ENCODE measurements around the gene DNAH14. TPM values are rescaled to one million over a fixed set of nuclear protein-coding genes. Genes with fewer than 3 reads are reported as not detected.
"Not testable (repeated sequence)": the region's sequence is repeated elsewhere in the genome, so short reads cannot be mapped to it uniquely, and the experiment has no call there.

The DNAH14 gene
- polyA plus RNA-seq, 1 experiment: 11.1 TPM

GRCh38 chr1:225224287-225224686, 294.8 kb downstream of the DNAH14 start:
- Histone ChIP-seq H3K27me3 (ENCODE audit: control insufficient read depth, insufficient read depth, low read length) (no peaks in the 10 kb centered on the region), H3K27ac (ENCODE audit: low read depth, low read length) (no peak overlapping the region), H3K9me3 (ENCODE audit: control insufficient read depth, insufficient read depth, low read length) (no peaks in the 10 kb centered on the region), H3K4me3 (ENCODE audit: low read depth, low read length) (no peak overlapping the region)
- ChIA-PET CTCF (no interaction called here), POLR2A (no interaction called here)
- TF ChIP-seq CTCF (IDR thresholded peaks at IDR 0.05; ENCODE audit: low read depth, low read length): no peak
- DNase-seq (ENCODE audit: low read depth, low spot score): no peak

DNA sequence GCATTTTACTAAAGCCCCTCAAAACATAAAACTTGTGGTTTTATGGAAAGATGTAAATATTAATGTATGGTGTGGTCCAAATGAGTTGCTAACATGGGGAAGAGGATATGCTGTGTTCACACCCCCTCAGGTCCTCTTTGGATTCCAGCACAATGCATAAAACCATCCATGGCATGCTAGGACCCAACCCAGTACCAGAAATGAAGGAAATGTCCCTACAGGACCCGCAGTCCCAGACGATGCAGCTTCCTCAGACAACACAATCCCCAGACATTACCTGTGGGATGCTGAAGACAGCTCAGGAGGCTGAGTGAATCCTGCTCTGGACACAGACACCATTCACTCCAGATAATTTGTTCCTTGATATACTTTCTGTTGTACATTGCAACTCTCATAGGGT, 296.2 kb downstream of the DNAH14 start:
- POLR2A ChIA-PET: no interaction called here
- no peak overlapping the region for H3K27ac ChIP-seq (ENCODE audit: low read depth, low read length)
- H3K27me3 ChIP-seq (ENCODE audit: control insufficient read depth, insufficient read depth, low read length): no peaks in the 10 kb centered on the region
- no peak overlapping the region for H3K4me3 ChIP-seq (ENCODE audit: low read depth, low read length)
- CTCF ChIA-PET: no interaction called here
- no peak for TF ChIP-seq CTCF (IDR thresholded peaks at IDR 0.05; ENCODE audit: low read depth, low read length)
- no peak for DNase-seq (ENCODE audit: low read depth, low spot score)
- no peaks in the 10 kb centered on the region for H3K9me3 ChIP-seq (ENCODE audit: control insufficient read depth, insufficient read depth, low read length)

- H3K27ac ChIP-seq (ENCODE audit: low read depth, low read length): no peak overlapping the region
- H3K9me3 ChIP-seq (ENCODE audit: control insufficient read depth, insufficient read depth, low read length): no peaks in the 10 kb centered on the region
- H3K27me3 ChIP-seq (ENCODE audit: control insufficient read depth, insufficient read depth, low read length): no peaks in the 10 kb centered on the region
- CTCF ChIA-PET: interaction anchor here (0.6 kb wide), 1 partner anchor 759 kb away, joined by 3 read pairs; no protein-coding TSS in a partner anchor
- no peak for DNase-seq (ENCODE audit: low read depth, low spot score)
- no peak overlapping the region for H3K4me3 ChIP-seq (ENCODE audit: low read depth, low read length)
- POLR2A ChIA-PET: no interaction called here
- no peak for TF ChIP-seq CTCF (IDR thresholded peaks at IDR 0.05; ENCODE audit: low read depth, low read length)
These were observed 299.4 kb downstream of the DNAH14 start for GRCh38 chr1:225228871-225229303.

- DNase-seq (ENCODE audit: low read depth, low spot score); H3K9me3 ChIP-seq (ENCODE audit: control insufficient read depth, insufficient read depth, low read length); H3K27me3 ChIP-seq (ENCODE audit: control insufficient read depth, insufficient read depth, low read length); POLR2A ChIA-PET; H3K27ac ChIP-seq (ENCODE audit: low read depth, low read length); CTCF ChIA-PET; H3K4me3 ChIP-seq (ENCODE audit: low read depth, low read length): not testable (repeated sequence)
These were observed 300.0 kb downstream of the DNAH14 start for GRCh38 chr1:225229429-225229828.

DNA sequence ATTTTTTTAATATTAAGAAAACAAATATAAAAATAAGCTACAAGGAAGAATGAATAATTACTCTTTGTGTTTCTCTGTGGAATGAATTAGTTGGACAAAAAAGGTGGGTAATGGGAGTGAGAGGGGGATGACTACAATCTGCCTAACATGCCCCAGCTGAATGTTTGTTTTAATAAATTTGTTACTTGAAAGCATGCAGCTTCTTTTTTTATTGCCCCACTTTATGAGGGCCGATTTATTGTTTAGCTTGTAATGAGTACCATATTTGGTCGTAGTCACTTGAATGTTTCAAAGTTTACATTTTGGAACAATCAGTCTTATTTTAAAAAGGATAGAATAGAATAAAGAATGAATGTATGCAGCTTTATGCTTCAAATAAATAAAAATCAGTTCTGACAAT, 301.0 kb downstream of the DNAH14 start:
- DNase-seq (ENCODE audit: low read depth, low spot score): no peak
- TF ChIP-seq CTCF (IDR thresholded peaks at IDR 0.05; ENCODE audit: low read depth, low read length): no peak
- no peak overlapping the region for H3K27ac ChIP-seq (ENCODE audit: low read depth, low read length)
- H3K4me3 ChIP-seq (ENCODE audit: low read depth, low read length): no peak overlapping the region
- H3K9me3 ChIP-seq (ENCODE audit: control insufficient read depth, insufficient read depth, low read length): no peaks in the 10 kb centered on the region
- no peaks in the 10 kb centered on the region for H3K27me3 ChIP-seq (ENCODE audit: control insufficient read depth, insufficient read depth, low read length)
- ChIA-PET CTCF (no interaction called here), POLR2A (no interaction called here)

DNA sequence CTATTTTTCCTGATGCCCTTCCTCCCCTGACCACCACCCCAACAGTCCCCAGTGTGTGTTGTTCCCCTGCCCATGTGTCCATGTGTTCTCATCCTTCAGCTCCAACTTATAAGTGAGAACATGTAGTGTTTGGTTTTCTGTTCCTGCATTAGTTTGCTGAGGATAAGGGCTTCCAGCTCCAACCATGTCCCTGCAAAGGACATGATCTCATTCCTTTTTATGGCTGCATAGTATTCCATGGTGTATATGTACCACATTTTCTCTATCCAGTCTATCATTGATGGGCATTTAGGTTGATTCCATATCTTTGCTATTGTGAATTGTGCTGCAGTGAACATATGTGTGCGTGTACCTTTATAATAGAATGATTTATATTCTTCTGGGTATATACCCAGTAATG, 303.5 kb downstream of the DNAH14 start:
- POLR2A ChIA-PET; CTCF ChIA-PET; DNase-seq (ENCODE audit: low read depth, low spot score); H3K27ac ChIP-seq (ENCODE audit: low read depth, low read length); H3K9me3 ChIP-seq (ENCODE audit: control insufficient read depth, insufficient read depth, low read length); H3K4me3 ChIP-seq (ENCODE audit: low read depth, low read length); H3K27me3 ChIP-seq (ENCODE audit: control insufficient read depth, insufficient read depth, low read length): not testable (repeated sequence)
